Small intestine (tissue), 7 donors: ENCODE data around the gene PACRG. TPM values are rescaled to one million over a fixed set of nuclear protein-coding genes. Genes with fewer than 3 reads are reported as not detected.

ENCODE experiments used
- DNase-seq, 2 donors: peaks; one replicate each; pipeline versions ENCODE4 v3.0.0 to v3.0.0-alpha.2; 2013
- FAIRE-seq: peaks from 2 replicates; lab custom pipeline; 2012; peaks lifted over from hg19 to GRCh38; lab: Jason Lieb, UNC
- H3K27ac ChIP-seq, 3 donors: one replicate each; pipeline ENCODE4 v1.5.1; 2013; ENCODE audit warnings: low read length in 2 of 3, mild to moderate bottlenecking in 2 of 3, control low read depth in 1 of 3, inconsistent platforms in 1 of 3, low read depth in 1 of 3, moderate library complexity in 1 of 3
- H3K27me3 ChIP-seq, 3 donors: one replicate each; pipeline ENCODE4 v1.6.1; 2013; ENCODE audit warnings: low read length in 3 of 3, inconsistent platforms in 1 of 3; ENCODE audit not compliant: control insufficient read depth in 3 of 3, insufficient read depth in 3 of 3
- H3K36me3 ChIP-seq, 3 donors: one replicate each; pipeline ENCODE4 v1.6.1; 2013; ENCODE audit warnings: low read length in 3 of 3, inconsistent platforms in 1 of 3, low read depth in 1 of 3, mild to moderate bottlenecking in 1 of 3, moderate library complexity in 1 of 3; ENCODE audit not compliant: control insufficient read depth in 3 of 3, insufficient read depth in 2 of 3
- H3K4me1 ChIP-seq, 3 donors: one replicate each; pipeline ENCODE4 v1.6.1; 2013; ENCODE audit warnings: low read length in 2 of 3, inconsistent platforms in 1 of 3, low read depth in 1 of 3, mild to moderate bottlenecking in 1 of 3, moderate library complexity in 1 of 3; ENCODE audit not compliant: control insufficient read depth in 3 of 3, insufficient read depth in 2 of 3
- H3K4me3 ChIP-seq, 3 donors: one replicate each; pipeline ENCODE4 v1.5.1; 2013; ENCODE audit warnings: low read length in 3 of 3, control low read depth in 1 of 3, inconsistent platforms in 1 of 3, low read depth in 1 of 3, mild to moderate bottlenecking in 1 of 3, moderate library complexity in 1 of 3
- H3K9me3 ChIP-seq, 2 donors: one replicate each; pipeline ENCODE4 v1.6.1; 2013; ENCODE audit warnings: low read depth in 1 of 2, low read length in 1 of 2; ENCODE audit not compliant: control insufficient read depth in 2 of 2, insufficient read depth in 1 of 2
- WGBS, 3 donors: extraction: QIAGEN DNeasy Blood & Tissue Kit; methylation state at CpG; one replicate each; pipeline ENCODE4 v1.1.7; 2013; 5-methylcytosine and 5-hydroxymethylcytosine counted together
- polyA plus RNA-seq, 4 donors: library from polyadenylated mRNA; stranded (reverse) in 3 of 4; unstranded in 1 of 4; fragments of 200-250 nt in 3 of 4; fragments of 120-200 nt in 1 of 4; gene quantifications; one replicate each; pipeline versions ENCODE4 v1.2.1 to v1.2.3, GENCODE V29; 2013
- donor health status: healthy with polysubstance abuse.
- donor health status: control.
- donor health status: control.
- donor health status: Bipolar disorder and iron deficiency.
- donor health status: healthy.

The PACRG gene
- polyA plus RNA-seq, 4 donors: 0.49 to 1.5 TPM; not detected in 2

DNA sequence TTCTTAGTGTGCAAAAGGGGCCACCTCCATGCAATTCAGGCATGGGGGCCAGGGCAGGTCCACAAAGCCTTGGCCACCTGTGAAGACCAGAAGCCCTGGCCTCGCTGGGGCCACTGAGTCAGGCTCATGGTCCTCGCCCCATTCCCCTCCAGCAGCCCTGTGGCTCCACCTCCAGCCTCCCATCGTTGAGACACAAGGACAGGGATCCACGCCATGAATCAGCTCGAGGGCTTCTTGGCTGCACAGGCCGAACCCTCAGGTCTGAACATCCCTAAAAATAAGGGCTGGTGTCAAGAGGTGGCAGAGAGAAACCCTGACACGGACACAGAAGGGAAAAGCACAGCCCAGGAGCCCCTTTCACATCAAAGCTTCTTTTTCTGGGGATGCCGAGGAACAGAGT lies 618.2 kb downstream of the PACRG start:
- Histone ChIP-seq H3K4me1 (no peaks in the 10 kb centered on the region), H3K27ac (no peak overlapping the region), H3K4me3 (no peak overlapping the region), H3K9me3 (no peaks in the 10 kb centered on the region), H3K27me3 (peaks cover 0 to 2% (median 0%) of the 10 kb centered on the region in 3 donors), H3K36me3 (no peaks in the 10 kb centered on the region)
- DNase-seq: no peak
- no peak for FAIRE-seq
- 66 to 85% (median 72%) methylated on average over 8 of the region's 8 CpGs for WGBS, 3 donors

DNA sequence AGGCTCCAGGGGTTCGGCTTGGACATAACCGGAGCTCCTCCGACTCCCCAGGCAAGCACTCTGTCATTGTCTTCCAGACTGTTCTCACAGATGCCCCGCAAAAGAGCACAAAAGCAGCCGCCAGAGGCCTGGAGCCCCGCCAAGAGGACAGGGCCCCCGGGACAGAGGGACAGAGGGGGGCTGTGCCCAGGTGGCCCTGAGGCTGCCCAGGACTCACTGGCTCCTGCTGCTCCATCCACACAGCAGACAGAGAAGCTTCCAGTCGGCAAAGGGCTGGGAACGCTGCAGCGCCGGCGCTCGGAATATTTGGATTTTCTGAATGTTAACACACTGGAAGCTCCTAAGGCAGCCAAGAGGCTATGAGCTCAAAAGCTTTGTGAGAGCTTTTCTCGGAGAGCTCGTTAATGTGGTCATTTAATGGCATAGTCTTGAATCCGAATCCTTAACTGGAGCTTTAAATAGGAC lies 618.8 kb downstream of the PACRG start:
- DNase-seq: no peak
- Histone ChIP-seq H3K4me1 (no peaks in the 10 kb centered on the region), H3K4me3 (no peak overlapping the region), H3K27ac (no peak overlapping the region), H3K27me3 (peaks cover 0 to 2% (median 0%) of the 10 kb centered on the region in 3 donors), H3K9me3 (no peaks in the 10 kb centered on the region), H3K36me3 (no peaks in the 10 kb centered on the region)
- no peak for FAIRE-seq
- WGBS, 3 donors: 71 to 85% (median 78%) methylated on average over 16 of the region's 16 CpGs

DNA sequence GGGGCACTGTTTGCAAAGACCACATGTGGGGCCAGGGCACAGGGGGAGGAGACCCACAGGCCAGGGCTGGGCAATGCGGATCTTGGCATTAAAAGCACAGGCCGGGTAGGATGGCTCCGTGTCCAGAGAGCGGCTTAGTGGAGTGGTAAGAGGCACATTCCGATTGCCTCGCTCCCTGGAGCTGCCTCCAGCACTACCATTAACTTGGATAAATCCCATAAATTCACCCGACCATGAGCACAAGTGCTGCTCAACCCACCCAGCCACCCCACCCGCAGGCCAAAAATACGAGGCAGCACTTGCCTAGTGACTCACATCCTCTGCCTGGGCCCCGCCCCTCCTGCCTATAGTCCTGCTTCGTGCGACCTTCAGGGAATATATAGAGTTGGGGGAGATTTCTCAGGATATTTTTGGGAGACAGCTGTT lies 619.3 kb downstream of the PACRG start:
- DNase-seq: no peak
- WGBS, 3 donors: 76 to 91% (median 86%) methylated on average over 12 of the region's 12 CpGs
- H3K27me3 ChIP-seq: peaks cover 0 to 2% (median 0%) of the 10 kb centered on the region in 3 donors
- H3K4me1 ChIP-seq: no peaks in the 10 kb centered on the region
- no peak overlapping the region for H3K4me3 ChIP-seq
- H3K27ac ChIP-seq: no peak overlapping the region
- no peaks in the 10 kb centered on the region for H3K9me3 ChIP-seq
- no peak for FAIRE-seq
- no peaks in the 10 kb centered on the region for H3K36me3 ChIP-seq

DNA sequence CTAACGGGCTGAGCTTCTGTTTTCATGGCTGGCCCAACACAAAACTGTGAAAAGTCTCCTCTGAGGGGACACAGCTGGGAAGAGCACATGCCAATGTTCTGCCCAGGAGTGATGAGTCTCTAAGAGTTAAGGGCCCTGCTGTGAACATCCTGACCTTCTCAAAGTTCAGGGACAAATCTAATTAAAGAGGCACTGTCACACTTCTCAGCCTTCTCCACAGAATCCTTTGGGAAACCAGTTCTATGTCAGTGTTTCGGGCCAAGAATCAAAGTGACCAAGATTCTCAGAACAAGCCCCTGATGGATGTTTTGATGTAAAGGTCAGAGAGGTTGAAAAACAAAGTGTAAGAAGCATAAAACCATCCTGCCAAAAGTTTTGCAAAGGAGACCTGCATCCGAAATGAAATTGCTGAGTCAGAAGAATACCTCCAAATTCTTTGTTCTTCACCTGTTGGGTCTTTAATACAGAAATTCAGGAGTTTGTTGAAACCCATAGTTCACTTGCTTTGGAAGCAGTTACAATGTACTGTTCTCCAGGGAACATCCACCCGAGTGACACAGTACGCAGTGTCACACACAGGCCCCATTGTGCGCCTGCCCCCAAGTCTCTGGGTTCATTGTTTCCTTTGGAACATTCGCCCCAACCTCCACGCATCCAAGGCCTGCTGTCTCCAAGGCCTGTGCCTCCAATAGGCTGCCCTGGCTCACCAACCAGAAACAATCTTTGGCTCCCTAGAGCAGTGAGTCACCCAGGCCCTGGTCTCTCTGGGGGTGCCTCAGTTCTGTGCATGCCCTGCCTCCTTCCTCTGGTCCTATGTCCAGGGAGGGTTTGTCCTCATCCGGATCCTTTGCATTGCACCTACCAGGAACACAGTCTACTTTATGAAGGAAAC lies 621.3 kb downstream of the PACRG start:
- no peaks in the 10 kb centered on the region for H3K4me1 ChIP-seq
- no peaks in the 10 kb centered on the region for H3K9me3 ChIP-seq
- 83 to 87% (median 84%) methylated on average over 9 of the region's 9 CpGs for WGBS, 3 donors
- no peak for DNase-seq
- no peaks in the 10 kb centered on the region for H3K36me3 ChIP-seq
- H3K27ac ChIP-seq: no peak overlapping the region
- FAIRE-seq: no peak
- no peak overlapping the region for H3K4me3 ChIP-seq
- H3K27me3 ChIP-seq: peaks cover 0 to 2% (median 0%) of the 10 kb centered on the region in 3 donors

DNA sequence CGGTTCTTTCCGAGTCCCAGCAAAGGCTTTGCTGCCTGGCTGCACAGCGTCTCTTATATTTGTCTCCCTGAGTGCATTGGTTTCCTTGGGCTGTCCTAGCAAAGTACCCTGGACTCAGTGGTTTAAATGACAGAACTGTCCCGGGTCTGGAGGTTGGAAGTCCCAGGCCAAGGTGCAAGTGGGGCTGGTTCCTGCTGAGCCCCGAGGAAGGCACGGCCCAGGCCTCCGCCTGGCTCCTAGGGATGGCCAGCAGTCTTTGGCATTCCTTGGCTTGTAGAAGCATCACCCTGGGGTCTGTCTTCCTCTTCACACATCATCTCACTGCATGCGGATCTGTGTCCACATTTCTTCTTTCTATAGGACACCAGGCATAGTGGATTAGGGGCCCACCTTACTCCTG lies 621.9 kb downstream of the PACRG start:
- FAIRE-seq: no peak
- no peak for DNase-seq
- Histone ChIP-seq H3K36me3 (no peaks in the 10 kb centered on the region), H3K27me3 (peaks cover 0 to 2% (median 0%) of the 10 kb centered on the region in 3 donors), H3K27ac (no peak overlapping the region), H3K4me1 (no peaks in the 10 kb centered on the region), H3K9me3 (no peaks in the 10 kb centered on the region), H3K4me3 (no peak overlapping the region)
- WGBS, 3 donors: 87 to 95% (median 92%) methylated on average over 8 of the region's 8 CpGs

DNA sequence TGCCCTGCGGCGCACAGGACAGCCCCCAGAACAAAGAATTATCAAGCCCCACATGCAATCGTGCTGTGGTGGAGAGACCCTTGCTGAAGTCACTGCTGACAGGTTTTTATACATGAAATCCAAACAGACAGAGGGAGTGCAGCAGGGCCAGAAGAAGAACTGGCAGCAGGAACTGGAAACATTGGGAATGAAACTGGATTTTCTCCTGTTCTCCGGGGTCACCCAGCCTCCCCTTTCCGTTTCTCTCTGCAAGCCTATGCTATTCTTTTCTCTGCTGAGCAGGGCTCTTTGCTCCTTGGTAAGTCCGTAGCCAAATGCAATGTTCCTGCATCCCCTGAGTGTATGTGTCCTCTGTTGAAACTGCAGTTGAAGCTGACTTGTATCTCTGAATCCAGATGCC lies 623.2 kb downstream of the PACRG start:
- H3K36me3 ChIP-seq: no peaks in the 10 kb centered on the region
- DNase-seq (no peak), FAIRE-seq (no peak)
- H3K4me3 ChIP-seq: no peak overlapping the region
- no peaks in the 10 kb centered on the region for H3K4me1 ChIP-seq
- H3K27me3 ChIP-seq: peaks cover 0 to 2% (median 0%) of the 10 kb centered on the region in 3 donors
- H3K9me3 ChIP-seq: no peaks in the 10 kb centered on the region
- H3K27ac ChIP-seq: no peak overlapping the region
- WGBS, 3 donors: 71 to 83% (median 77%) methylated on average over 6 of the region's 6 CpGs

DNA sequence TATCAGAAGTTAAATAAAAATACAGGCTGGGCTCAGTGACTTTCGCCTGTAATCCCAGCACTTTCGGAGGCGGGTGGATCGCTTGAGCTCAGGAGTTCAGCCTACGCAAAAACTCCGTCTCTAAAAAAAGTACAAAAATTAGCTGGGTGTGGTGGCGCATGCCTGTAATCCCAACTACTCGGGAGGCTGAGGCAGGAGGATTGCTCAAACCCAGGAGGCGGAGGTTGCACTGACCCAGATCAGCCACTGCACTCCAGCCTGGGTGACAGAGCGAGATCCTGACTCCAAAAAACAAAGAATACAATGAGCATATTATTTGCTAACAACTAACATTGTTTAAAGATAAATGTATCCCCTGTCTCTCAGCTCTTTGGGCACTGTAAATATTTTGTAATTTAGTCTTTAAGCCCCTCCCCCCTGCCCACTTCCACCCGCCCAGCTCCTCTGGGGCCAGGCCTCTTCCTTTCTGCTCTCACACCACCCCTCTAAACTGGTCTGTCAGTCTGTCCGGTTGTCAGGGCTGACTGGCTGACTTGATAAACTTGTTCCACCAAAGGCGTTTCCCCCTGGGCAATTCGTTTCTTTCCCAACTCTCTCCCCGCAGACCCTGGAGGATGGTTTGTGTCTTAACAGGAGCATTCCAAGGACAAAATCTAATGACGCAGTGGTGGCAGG lies 624.4 kb downstream of the PACRG start:
- Histone ChIP-seq H3K27ac (no peak overlapping the region), H3K27me3 (peaks cover 0 to 2% (median 0%) of the 10 kb centered on the region in 3 donors), H3K9me3 (no peaks in the 10 kb centered on the region), H3K4me3 (no peak overlapping the region), H3K4me1 (no peaks in the 10 kb centered on the region), H3K36me3 (no peaks in the 10 kb centered on the region)
- no peak for DNase-seq
- 78 to 88% (median 82%) methylated on average over 16 of the region's 16 CpGs for WGBS, 3 donors
- no peak for FAIRE-seq

DNA sequence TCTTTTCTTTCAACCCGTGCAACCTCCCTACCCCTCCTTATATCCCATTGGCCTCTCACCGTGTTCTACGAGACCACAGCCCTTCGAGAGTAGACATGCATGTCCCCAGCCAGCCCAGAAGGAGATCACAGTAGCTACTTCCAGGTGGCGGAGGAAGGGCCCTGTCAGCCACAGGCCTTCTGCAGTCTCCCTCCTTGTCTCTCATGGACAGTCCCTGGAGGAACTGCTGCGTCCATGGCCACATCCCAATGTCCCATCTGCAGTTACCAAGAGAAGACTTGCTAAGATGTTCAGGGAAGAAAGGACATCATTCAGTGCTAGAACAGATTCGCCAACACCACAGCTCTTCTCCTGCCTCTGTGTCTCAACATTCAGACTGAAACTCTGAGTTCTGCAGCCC lies 625.2 kb downstream of the PACRG start:
- FAIRE-seq (no peak), DNase-seq (no peak)
- H3K9me3 ChIP-seq: no peaks in the 10 kb centered on the region
- H3K27ac ChIP-seq: no peak overlapping the region
- no peak overlapping the region for H3K4me3 ChIP-seq
- peaks cover 0 to 2% (median 0%) of the 10 kb centered on the region in 3 donors for H3K27me3 ChIP-seq
- WGBS, 3 donors: 79 to 84% (median 84%) methylated on average over 7 of the region's 7 CpGs
- H3K4me1 ChIP-seq: no peaks in the 10 kb centered on the region
- H3K36me3 ChIP-seq: no peaks in the 10 kb centered on the region
